RWPE1 (cell line): ENCODE measurements around the gene PIMREG.

Experiments
- CTCF ChIA-PET: fragments of 350-600 bp; sonication (Branson Sonifier 250); formaldehyde crosslinking; extraction: SDS; loops from one replicate; lab custom pipeline; 2021; lab: Yijun Ruan, JAX
- POLR2A ChIA-PET: fragments of 400-600 bp; formaldehyde crosslinking; extraction: SDS; loops from one replicate; lab custom pipeline; 2020; ENCODE audit warnings: antibody characterized with exemption; ENCODE audit not compliant: low non-redundant PET; lab: Yijun Ruan, JAX
- DNase-seq: peaks from one replicate; pipeline ENCODE4 v3.0.0; 2012; ENCODE audit warnings: low spot score
- H3K27ac ChIP-seq: fragments of 450-650 bp; 2 replicates; pipeline ENCODE4 v1.5.1; 2017
- CTCF ChIP-seq: fragments of 450-650 bp; conservative IDR thresholded peaks from 2 replicates; pipeline ENCODE4 v1.5.1; 2017; ENCODE audit warnings: low read depth, mild to moderate bottlenecking

The PIMREG gene

GRCh38 chr17:6467567-6467966, 23.3 kb downstream of the PIMREG start:
- DNase-seq, result no peak
- POLR2A ChIA-PET, result no interaction called here
- peak overlapping the region; percentile 81; the same call in 1 of the 2 replicates for H3K27ac ChIP-seq
- no peak for TF ChIP-seq CTCF
- CTCF ChIA-PET, result no interaction called here

GRCh38 chr17:6468051-6468790, 24.0 kb downstream of the PIMREG start:
- DNase-seq, result no peak
- no peak for TF ChIP-seq CTCF
- ChIA-PET CTCF (no interaction called here), POLR2A (no interaction called here)
- H3K27ac ChIP-seq, result peak overlapping the region; percentile 81

GRCh38 chr17:6470146-6470718, 26.0 kb downstream of the PIMREG start:
- no peak for TF ChIP-seq CTCF
- CTCF ChIA-PET, result no interaction called here
- POLR2A ChIA-PET, result no interaction called here

GRCh38 chr17:6470751-6471521, 26.7 kb downstream of the PIMREG start:
- ChIA-PET POLR2A (no interaction called here), CTCF (interaction anchor here (0.6 to 3.0 kb wide), 5 partner anchors 84 to 276 kb away, joined by 3 to 21 read pairs (median 3); no protein-coding TSS in a partner anchor)
- peak overlapping the region; percentile 81 for H3K27ac ChIP-seq
- no peak for DNase-seq
- TF ChIP-seq CTCF, result no peak

More at GRCh38 chr17:6470146-6470718, 26.0 kb downstream of the PIMREG start:
- peak overlapping the region; percentile 81 for H3K27ac ChIP-seq
- DNase-seq, result no peak

GRCh38 chr17:6471531-6472465, 27.5 kb downstream of the PIMREG start:
- H3K27ac ChIP-seq, result peak overlapping the region; percentile 81
- peak; percentile 24; the same call in 1 of the 2 replicates for TF ChIP-seq CTCF
- POLR2A ChIA-PET, result no interaction called here
- CTCF ChIA-PET, result interaction anchor here (0.5 to 3.0 kb wide), 10 partner anchors 12 to 1341 kb away, joined by 3 to 21 read pairs (median 4); no protein-coding TSS in a partner anchor
- peak; percentile 80 for DNase-seq
